Muscle of leg (tissue), 11 donors: Measurements from ENCODE around the gene THSD7A. TPM values are rescaled to one million over a fixed set of nuclear protein-coding genes. Genes with fewer than 3 reads are reported as not detected.

Experiments
- DNase-seq: peaks from one replicate; pipeline ENCODE4 v3.0.0; 2013
- H3K27ac ChIP-seq: one replicate; pipeline ENCODE4 v1.5.1; 2013; ENCODE audit warnings: mild to moderate bottlenecking, low read length, control low read depth
- H3K27me3 ChIP-seq: one replicate; pipeline ENCODE4 v1.6.1; 2013; ENCODE audit warnings: low read length; ENCODE audit not compliant: control insufficient read depth, insufficient read depth
- H3K36me3 ChIP-seq: one replicate; pipeline ENCODE4 v1.6.1; 2013; ENCODE audit warnings: low read length; ENCODE audit not compliant: control insufficient read depth, insufficient read depth
- H3K4me1 ChIP-seq: one replicate; pipeline ENCODE4 v1.6.1; 2013; ENCODE audit warnings: low read length; ENCODE audit not compliant: control insufficient read depth, insufficient read depth
- H3K4me3 ChIP-seq: one replicate; pipeline ENCODE4 v1.5.1; 2013; ENCODE audit warnings: low read length, control low read depth
- H3K9me3 ChIP-seq: replicated peaks from 2 replicates; pipeline ENCODE4 v1.6.1; 2013; ENCODE audit warnings: low read depth, low read length; ENCODE audit not compliant: control insufficient read depth
- WGBS: methylation state at CpG from one replicate; pipeline ENCODE4 v1.1.5; 2013; ENCODE audit warnings: missing lambda C conversion rate; ENCODE audit not compliant: insufficient coverage; 5-methylcytosine and 5-hydroxymethylcytosine counted together
- polyA plus RNA-seq, 8 donors: library from polyadenylated mRNA; unstranded; fragments of 120-200 nt; gene quantifications; one replicate each; pipeline versions ENCODE4 v1.2.1 to v1.2.3, GENCODE V29; 2013; ENCODE audit warnings: inconsistent platforms in 1 of 8, low replicate concordance in 1 of 8; ENCODE audit not compliant: insufficient read length in 8 of 8, insufficient read depth in 1 of 8
- total RNA-seq: library from RNA; stranded (reverse); fragments of 120-200 nt; gene quantifications from one replicate; pipeline ENCODE4 v1.2.4, GENCODE V29; 2013

Gene THSD7A
- total and polyA plus RNA-seq, 9 donors: 2.5 to 6.4 (median 3.6) TPM

DNA sequence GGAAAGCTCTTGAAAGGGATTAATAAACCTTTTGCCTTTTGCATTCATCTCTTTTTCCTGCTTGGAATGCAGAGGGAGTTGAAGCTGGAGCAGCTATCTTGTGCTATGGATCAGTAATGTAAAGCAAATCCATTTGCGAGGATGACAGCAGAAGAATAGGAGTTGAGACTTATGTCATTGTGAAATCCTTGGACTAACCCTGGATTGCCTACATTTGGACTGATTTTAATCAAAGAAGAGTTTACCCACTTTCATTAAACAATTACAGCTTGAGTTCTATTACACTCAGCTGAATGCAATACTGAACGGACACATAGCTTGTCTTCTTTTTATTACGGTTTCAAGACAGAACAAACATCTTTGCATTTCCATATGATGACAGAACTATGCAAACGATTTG lies 496.1 kb downstream of the THSD7A start:
- DNase-seq: no peak

DNA sequence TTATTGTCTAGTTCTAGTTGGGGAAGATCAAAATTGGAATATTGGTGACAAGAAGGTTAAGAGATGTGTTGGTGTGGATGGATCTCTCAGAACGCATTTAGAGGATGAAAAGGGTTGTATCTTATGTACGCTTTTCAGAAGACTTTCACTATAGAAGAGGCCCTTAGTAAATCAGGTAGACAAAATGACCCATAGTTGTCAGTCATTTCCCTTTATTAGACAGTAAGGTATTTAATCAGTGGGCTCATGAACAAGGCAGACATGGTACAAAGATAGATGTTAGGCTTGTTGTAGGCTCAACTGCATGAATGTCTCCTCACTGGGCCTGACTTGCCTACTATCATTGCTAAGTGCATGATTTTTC lies 499.2 kb downstream of the THSD7A start:
- WGBS: 100% methylated on average over 1 of the region's 2 CpGs
- H3K27me3 ChIP-seq: no peaks in the 10 kb centered on the region
- no peaks in the 10 kb centered on the region for H3K36me3 ChIP-seq
- no peak for DNase-seq
- H3K27ac ChIP-seq: no peak overlapping the region
- H3K4me1 ChIP-seq: no peaks in the 10 kb centered on the region
- H3K9me3 ChIP-seq: no peaks in the 10 kb centered on the region
- no peak overlapping the region for H3K4me3 ChIP-seq

More for the DNA sequence above, 496.1 kb downstream of the THSD7A start:
- no peaks in the 10 kb centered on the region for H3K27me3 ChIP-seq
- no CpG with 5 or more reads among the region's 4 CpGs for WGBS
- no peaks in the 10 kb centered on the region for H3K36me3 ChIP-seq
- H3K4me1 ChIP-seq: no peaks in the 10 kb centered on the region
- H3K27ac ChIP-seq: no peak overlapping the region
- no peaks in the 10 kb centered on the region for H3K9me3 ChIP-seq
- H3K4me3 ChIP-seq: no peak overlapping the region

DNA sequence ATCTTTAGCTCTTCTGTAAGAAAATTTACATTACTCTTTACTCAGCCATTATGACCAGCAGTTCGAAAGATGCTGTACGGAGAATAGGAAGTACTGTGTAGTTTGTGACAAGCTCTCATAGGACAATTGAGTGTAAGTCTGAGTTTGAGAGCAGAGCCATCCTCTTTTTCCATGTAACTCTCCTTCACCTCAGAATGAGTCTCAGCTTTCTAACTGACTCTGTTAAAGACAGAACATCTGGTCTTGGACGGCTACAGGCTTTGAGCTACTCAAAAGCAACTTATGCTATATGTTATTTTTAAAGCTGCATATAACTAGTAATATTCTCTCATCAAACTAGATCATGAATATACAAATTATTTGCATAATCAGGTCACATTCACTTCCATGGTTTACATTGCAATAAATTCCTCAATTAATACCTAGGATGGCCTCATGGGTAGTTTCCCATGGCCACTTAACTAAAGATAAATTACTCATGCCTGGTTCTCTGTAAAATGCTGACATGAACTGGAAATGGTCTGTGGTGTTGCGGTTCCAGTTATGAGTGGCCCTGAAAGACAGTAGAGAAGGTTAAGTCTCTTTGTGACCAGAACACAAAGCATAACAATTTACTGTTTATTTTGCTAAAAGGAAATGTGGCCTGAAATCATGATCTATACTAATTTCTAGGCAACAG lies 499.7 kb downstream of the THSD7A start:
- H3K36me3 ChIP-seq: no peaks in the 10 kb centered on the region
- DNase-seq: no peak
- no CpG with 5 or more reads among the region's 4 CpGs for WGBS
- no peaks in the 10 kb centered on the region for H3K9me3 ChIP-seq
- no peak overlapping the region for H3K27ac ChIP-seq
- H3K4me3 ChIP-seq: no peak overlapping the region
- H3K27me3 ChIP-seq: no peaks in the 10 kb centered on the region
- H3K4me1 ChIP-seq: no peaks in the 10 kb centered on the region

DNA sequence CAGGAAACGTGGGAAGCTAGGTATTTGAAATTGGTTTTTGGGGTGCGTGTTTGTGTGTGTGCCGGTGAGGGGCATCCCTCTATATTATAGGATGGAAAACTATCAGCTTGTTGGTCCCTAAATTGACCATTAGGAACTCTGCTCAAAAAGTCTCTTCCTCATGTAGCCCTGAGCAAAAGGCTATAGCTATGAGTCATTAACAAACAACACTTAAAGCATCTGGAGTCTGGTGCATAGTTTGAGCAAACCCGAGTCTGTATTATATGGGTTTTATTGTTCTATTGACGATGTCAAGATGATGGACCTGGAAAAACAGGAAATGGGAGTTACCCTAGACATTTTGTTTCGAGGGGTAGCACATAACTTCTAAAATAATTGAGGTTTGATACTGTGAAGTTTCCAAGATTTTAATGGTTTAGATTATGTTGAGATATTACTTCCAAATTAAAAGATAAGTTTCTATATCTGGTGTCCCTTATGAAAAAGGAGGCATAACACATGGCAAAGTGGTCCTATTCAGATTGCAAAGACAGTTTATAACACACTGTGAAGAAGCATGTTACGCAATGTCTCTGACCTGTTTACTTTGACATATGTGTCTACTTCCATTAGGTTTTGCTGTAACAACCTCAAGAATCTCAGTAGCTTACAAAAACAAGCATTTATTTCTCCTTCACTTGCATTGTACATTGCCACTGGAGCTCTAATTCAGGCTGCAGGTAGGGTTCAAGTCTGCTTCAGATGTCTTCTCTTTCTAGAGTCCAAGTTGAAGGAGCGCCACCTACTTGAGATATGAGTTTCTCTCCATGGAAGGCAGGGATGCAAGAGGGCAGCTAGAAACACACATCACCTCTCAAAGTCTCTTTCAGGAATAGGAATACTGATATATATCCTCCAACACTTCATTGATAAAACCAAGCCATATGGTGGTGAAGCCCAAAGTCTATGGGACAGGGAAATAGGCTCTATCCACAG lies 500.6 kb downstream of the THSD7A start:
- H3K36me3 ChIP-seq: no peaks in the 10 kb centered on the region
- no peaks in the 10 kb centered on the region for H3K27me3 ChIP-seq
- H3K4me3 ChIP-seq: no peak overlapping the region
- H3K4me1 ChIP-seq: no peaks in the 10 kb centered on the region
- WGBS: 80% methylated on average over 1 of the region's 8 CpGs
- H3K27ac ChIP-seq: no peak overlapping the region
- no peaks in the 10 kb centered on the region for H3K9me3 ChIP-seq
- DNase-seq: no peak

DNA sequence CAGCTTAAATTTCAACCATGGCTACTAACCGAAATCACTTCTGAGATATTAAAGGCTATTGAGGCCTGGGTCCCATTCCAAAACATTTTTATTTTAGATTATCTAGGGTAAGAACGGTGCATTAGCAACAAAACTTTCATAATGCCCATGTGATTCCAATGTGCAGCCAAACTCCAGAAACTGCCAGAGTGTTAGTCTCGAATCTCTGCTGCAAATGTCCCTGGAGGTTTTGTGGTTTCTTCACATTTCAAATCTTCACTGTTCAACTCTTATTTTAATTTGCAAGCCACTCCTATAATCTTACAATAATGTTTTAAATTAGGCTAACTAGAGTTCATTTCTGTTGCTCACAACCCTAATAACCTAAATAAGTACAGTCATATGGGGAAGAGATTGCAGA lies 501.3 kb downstream of the THSD7A start:
- no peak overlapping the region for H3K27ac ChIP-seq
- no peak for DNase-seq
- no peaks in the 10 kb centered on the region for H3K27me3 ChIP-seq
- 20% methylated on average over 1 of the region's 3 CpGs for WGBS
- no peaks in the 10 kb centered on the region for H3K4me1 ChIP-seq
- H3K4me3 ChIP-seq: no peak overlapping the region
- H3K9me3 ChIP-seq: no peaks in the 10 kb centered on the region
- H3K36me3 ChIP-seq: no peaks in the 10 kb centered on the region

DNA sequence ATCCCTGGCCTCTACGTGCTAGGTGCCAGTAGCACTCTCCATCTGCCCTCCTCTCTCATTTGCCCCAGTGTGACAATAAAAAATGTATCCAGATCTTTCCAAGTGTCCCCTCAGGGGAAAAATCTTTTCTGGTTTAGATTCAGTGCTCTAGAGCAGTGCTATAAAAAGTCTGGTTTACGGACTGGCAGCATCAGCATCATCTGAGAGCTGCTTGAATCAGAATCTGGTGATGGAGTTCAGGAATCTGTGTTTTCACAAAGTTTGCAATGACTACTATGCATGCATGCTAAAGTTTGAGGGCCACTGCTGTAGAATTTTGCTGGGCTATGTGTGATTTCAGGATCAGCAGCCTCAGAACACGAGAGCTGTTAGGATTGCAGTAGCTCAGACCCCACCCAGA lies 501.8 kb downstream of the THSD7A start:
- Histone ChIP-seq H3K9me3 (no peaks in the 10 kb centered on the region), H3K4me1 (no peaks in the 10 kb centered on the region), H3K27me3 (no peaks in the 10 kb centered on the region), H3K36me3 (no peaks in the 10 kb centered on the region), H3K27ac (no peak overlapping the region), H3K4me3 (no peak overlapping the region)
- DNase-seq: no peak
- 33% methylated on average over 1 of the region's 3 CpGs for WGBS

DNA sequence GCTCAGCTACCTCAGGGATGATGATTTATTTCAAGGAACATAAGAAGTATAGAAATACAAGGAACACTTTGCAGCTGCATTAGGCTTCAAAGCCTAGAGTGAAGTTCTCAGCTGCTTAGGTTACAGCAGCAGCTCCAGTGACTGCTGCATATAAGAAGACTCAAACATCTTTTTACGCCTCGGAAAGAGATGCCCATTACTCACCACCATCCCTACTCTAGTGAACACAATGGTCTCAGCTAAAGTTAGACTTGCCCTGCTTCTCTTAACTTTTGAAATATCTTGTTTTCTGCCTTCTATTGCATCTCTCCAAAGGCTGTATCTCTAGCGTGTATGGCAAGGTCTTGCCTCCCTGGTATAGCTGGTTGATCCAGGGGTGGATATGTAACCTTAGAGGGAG lies 502.4 kb downstream of the THSD7A start:
- H3K4me3 ChIP-seq: no peak overlapping the region
- no peak overlapping the region for H3K27ac ChIP-seq
- no peak for DNase-seq
- WGBS: no CpG with 5 or more reads among the region's 3 CpGs
- no peaks in the 10 kb centered on the region for H3K36me3 ChIP-seq
- H3K27me3 ChIP-seq: no peaks in the 10 kb centered on the region
- H3K9me3 ChIP-seq: no peaks in the 10 kb centered on the region
- H3K4me1 ChIP-seq: no peaks in the 10 kb centered on the region

DNA sequence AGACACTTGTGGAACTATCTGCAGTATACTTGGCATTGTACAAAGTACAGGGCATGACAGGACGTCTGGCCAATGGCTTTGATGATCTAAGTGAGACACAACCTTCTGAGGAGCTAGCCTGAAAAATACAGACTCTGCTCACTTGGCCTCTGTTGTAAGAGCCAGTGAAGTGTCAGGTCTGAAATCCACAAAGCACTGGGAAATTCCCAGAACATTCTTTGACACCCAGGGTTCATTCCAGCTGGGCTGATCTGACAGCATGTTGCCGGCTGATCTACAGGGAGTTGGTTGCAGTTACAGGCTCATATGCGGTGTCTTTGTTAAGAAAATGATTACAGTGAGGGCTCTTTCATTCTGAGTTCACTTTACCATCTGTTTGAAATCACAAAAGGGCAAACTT lies 503.7 kb downstream of the THSD7A start:
- no peaks in the 10 kb centered on the region for H3K4me1 ChIP-seq
- no peaks in the 10 kb centered on the region for H3K36me3 ChIP-seq
- WGBS: 50% methylated on average over 1 of the region's 3 CpGs
- no peak overlapping the region for H3K4me3 ChIP-seq
- no peaks in the 10 kb centered on the region for H3K27me3 ChIP-seq
- no peaks in the 10 kb centered on the region for H3K9me3 ChIP-seq
- no peak overlapping the region for H3K27ac ChIP-seq
- no peak for DNase-seq

DNA sequence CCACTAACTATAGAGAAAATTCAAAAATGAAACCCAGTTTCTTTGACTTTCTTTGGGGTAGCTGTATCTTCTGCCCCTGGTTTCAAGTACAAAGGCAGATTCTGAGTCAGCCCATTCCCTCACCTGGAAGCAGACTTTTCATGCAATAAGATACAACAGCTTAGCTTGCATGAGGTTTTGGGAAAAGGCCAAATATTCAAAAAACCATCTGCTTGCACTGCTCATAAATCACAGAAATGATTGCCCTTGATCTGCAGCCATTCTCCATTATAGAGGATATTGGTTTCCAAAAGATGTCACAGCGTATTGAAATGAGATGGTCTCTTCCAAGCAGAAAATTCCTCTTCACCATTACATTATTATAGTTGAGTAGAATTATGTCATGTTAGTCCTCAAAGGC lies 504.4 kb downstream of the THSD7A start:
- no peak overlapping the region for H3K27ac ChIP-seq
- no peaks in the 10 kb centered on the region for H3K27me3 ChIP-seq
- H3K36me3 ChIP-seq: no peaks in the 10 kb centered on the region
- no CpG with 5 or more reads among the region's 1 CpG for WGBS
- no peak overlapping the region for H3K4me3 ChIP-seq
- DNase-seq: no peak
- no peaks in the 10 kb centered on the region for H3K4me1 ChIP-seq
- no peaks in the 10 kb centered on the region for H3K9me3 ChIP-seq
